Mesodermal cell (in vitro differentiated cells): ENCODE data around the gene IL24.
"Not testable (repeated sequence)": the region's sequence is repeated elsewhere in the genome, so short reads cannot be mapped to it uniquely, and the experiment has no call there.

Experiments
- H3K27ac ChIP-seq: 2 replicates; pipeline ENCODE4 v1.7.0; 2013; ENCODE audit warnings: mild to moderate bottlenecking, low read depth, low read length, moderate library complexity; ENCODE audit not compliant: severe bottlenecking
- H3K36me3 ChIP-seq: 2 replicates; pipeline ENCODE4 v1.7.1; 2013; ENCODE audit warnings: mild to moderate bottlenecking, low read length, moderate library complexity; ENCODE audit not compliant: control insufficient read depth, insufficient read depth
- H3K4me1 ChIP-seq: one replicate; pipeline ENCODE4 v1.7.1; 2013; ENCODE audit warnings: mild to moderate bottlenecking, low read length; ENCODE audit not compliant: insufficient read depth, control insufficient read depth, poor library complexity, severe bottlenecking
- H3K4me3 ChIP-seq: 2 replicates; pipeline ENCODE4 v1.7.0; 2013; ENCODE audit warnings: low read length, control low read depth, mild to moderate bottlenecking; ENCODE audit not compliant: insufficient read depth, poor library complexity, severe bottlenecking; ENCODE audit errors: extremely low read depth
- H3K9me3 ChIP-seq: 2 replicates; pipeline ENCODE4 v1.7.1; 2013; ENCODE audit warnings: mild to moderate bottlenecking, low read length, moderate library complexity; ENCODE audit not compliant: control insufficient read depth
- WGBS, 2 experiments: methylation state at CpG; one replicate each; pipeline ENCODE4 v1.1.5; 2013; ENCODE audit warnings: missing lambda C conversion rate in 2 of 2; ENCODE audit not compliant: insufficient coverage in 2 of 2; 5-methylcytosine and 5-hydroxymethylcytosine counted together

The IL24 gene

DNA sequence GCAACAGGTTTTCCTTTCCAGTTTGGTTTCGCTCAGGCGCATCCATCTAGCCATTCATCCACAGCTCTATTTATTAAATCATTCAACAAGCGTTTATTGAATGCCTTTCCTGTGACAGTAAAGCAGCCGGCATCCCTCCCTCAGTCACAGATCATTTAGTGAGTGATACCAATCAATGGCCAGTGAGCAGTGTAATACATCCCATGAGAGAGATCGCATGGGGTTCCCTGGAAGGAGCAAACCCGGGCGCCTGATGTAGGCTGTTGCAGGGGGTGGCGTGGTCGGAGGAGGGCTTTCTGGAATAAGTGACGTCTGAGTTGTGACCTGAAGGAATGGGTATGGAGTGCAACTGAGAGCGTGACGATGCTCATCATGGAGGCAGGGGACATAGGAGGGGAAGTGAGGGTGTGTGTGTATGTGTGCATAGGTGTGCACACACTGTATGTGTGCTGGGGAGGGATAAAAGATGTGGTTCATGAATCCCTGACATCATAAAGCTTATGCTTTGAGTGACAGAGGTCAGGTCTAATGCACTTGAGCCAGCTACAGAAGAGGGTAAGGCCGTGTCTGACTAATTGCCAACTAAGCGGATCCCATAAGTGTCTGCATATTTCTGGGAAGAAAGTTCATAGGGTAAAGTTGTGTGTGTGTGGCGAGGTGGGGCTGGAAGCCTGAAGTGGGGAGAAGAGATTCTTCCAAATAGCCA lies 17.9 kb downstream of the IL24 start:
- WGBS, 2 experiments = 86 to 92% methylated on average over 15 of the region's 15 CpGs

DNA sequence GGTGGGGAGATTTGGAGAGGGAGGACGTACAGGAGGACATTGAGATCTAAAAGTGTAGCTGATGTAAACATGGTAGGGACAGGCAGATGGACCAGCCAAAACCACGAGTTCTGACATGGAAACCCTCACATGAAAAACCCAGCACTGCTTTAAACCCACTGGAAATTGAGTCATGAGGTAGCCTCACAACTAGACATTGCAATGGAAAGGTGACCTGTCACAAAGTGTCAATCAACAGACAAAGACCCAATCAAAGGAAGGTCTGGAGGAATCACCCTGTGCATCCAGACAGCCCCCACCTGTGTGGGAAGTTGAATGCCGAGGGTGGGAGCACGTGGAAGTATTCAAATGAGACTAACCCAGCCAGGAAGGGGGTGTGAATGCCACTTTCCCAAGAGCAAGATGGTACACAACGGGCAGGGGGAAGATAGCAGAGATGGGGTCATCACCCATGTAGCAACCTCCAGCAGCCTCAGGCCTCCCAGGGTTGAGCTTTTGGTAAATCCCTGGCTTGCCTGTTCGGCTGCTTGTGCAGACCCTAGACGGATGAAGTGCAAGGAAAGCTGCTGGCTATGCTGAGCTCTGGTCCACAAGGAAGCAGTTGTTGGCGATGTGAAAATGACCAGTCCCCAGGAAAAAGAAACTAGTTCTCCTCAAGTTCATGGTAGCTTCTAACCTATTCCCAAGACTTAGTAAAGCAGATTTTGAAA lies 18.9 kb downstream of the IL24 start:
- WGBS, 2 experiments = 82 to 85% methylated on average over 7 to 8 of the region's 8 CpGs
- Histone ChIP-seq H3K27ac (no peak overlapping the region), H3K4me3 (no peak overlapping the region), H3K4me1 (no peaks in the 10 kb centered on the region), H3K36me3 (no peaks in the 10 kb centered on the region), H3K9me3 (no peaks in the 10 kb centered on the region)

More for the DNA sequence above, 17.9 kb downstream of the IL24 start:
- Histone ChIP-seq H3K9me3 (no peaks in the 10 kb centered on the region), H3K27ac (no peak overlapping the region), H3K4me3 (no peak overlapping the region), H3K4me1 (no peaks in the 10 kb centered on the region), H3K36me3 (no peaks in the 10 kb centered on the region)

DNA sequence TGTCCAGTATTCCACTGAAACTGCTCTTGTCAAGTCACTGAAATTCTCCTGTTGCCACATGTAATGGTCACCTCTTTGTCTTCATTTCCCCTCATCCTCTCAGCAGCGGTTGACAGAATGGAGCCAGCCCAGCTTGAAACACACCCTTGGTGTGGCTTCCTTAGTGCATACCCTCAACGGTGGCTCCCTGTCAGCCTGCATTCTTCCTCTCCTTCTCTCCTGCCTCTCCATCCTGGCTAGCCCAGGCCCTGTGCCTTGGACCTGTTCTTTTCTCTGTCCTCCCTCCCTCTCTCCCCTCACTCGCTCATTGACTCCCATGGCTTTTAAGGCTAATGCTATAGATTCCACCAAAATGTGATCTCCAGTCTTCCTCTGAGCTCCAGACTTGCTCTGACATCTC lies 20.8 kb downstream of the IL24 start:
- H3K4me1 ChIP-seq = no peaks in the 10 kb centered on the region

DNA sequence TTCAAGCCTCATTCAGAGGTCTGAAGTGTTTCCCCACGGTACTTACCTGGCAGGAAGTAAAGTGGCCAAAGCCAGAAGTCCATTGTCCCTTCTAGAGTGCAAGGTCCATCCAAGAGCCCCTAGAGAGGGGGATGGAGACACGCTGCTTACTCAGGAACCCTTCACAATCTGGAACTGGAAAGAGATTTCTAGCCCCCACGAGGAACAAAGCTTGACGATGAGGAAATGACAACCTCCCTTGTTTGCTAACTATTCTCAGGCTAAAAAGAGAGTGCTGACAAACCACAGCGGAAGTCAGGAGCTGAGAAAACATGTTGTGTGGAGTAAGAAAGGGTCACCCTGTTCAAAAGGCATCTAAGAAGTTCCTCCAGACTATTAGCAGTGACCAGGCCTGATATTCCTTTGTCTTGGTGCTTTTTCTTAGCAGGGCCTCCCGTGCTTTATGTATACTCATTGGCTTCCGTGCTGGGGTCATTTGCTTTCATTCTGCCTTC lies 24.6 kb downstream of the IL24 start, which contains the start of gene FCMR:
Gene FCMR (minus strand): TSS at position 170 of the 494 bp plus-strand sequence. CDS start 87 bp downstream, at position 83.
- no peaks in the 10 kb centered on the region for H3K4me1 ChIP-seq
- no peak within 1 kb of the TSS for H3K27ac ChIP-seq
- H3K36me3 ChIP-seq = no peaks in the 10 kb centered on the region
- 86% methylated on average over 6 to 7 of the region's 7 CpGs for WGBS, 2 experiments
- no peak within 1 kb of the TSS for H3K4me3 ChIP-seq
- H3K9me3 ChIP-seq = no peaks in the 10 kb centered on the region

More for the DNA sequence above, 20.8 kb downstream of the IL24 start:
- H3K27ac ChIP-seq = no peak overlapping the region
- H3K36me3 ChIP-seq = no peaks in the 10 kb centered on the region
- no peak overlapping the region for H3K4me3 ChIP-seq
- WGBS, 2 experiments = 81 to 86% methylated on average over 3 of the region's 3 CpGs
- H3K9me3 ChIP-seq = no peaks in the 10 kb centered on the region

DNA sequence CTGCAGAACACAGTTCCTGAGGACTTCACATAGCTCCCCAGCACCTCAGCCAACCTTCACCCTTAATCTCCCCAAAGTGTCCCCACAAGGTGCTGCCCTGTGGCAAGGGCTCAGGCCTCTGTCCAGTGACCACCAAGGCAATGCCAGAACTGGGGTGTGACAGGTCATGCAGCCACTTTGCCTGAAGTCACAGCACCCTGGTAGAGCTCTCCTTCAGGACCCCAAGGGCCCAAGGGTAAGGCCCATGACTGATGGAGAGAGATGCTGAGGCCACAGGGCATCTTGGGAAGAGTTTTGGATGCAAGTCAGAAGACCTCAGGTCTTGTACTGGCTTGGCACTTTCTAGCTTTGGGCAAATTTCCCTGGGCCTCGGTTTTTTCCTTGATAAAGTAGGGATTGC lies 25.3 kb downstream of the IL24 start:
- WGBS, 2 experiments = 93 to 100% methylated on average over 1 of the region's 1 CpG
- Histone ChIP-seq H3K4me3 (no peak overlapping the region), H3K36me3 (no peaks in the 10 kb centered on the region), H3K27ac (no peak overlapping the region), H3K4me1 (peaks cover 3% of the 10 kb centered on the region), H3K9me3 (no peaks in the 10 kb centered on the region)

DNA sequence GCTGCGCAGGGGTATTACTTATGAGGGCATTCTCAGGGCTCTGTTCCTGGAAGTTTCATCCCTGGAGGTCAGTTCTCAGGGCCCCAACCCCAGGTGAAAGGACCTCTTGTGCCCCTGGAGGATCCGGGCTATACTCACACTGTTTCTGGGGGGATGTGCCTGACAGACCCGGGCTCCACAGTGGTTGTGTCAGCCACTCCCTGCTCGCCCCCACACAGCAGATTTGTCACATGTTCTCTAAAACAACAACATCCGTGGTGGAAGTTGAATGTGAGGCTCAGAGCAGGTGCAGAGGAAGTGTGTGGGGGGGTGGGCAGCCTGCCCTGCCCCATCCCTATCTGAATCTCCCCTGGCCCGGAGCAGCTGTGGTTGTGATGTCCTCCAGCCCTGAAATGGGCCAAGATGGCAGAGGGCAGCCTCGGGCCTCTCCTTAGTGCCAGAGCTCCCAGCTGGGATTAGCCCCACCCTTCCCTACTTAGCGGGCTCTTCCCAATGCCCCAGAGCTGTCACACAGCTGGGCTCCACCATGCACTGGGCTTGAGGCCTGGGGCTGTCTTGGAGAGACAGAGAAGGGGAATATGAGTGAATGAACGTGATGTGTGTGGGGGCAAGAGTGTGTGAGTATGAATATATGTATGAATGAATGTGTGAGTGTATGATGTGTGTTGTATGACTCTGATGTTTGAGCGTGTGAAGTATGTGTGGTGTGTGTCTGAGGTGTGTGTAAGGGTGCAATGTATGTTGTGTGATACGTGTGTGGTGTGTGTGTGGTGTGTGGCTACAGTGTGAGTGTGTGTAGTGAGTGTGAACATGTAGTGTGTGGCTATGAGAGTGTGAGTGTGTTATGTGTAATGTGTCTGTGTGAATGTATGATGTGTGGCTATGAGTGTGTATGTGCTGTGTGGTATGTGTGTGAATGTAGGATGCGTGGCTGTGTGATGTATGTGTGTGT lies 26.0 kb downstream of the IL24 start:
- H3K27ac ChIP-seq = no peak overlapping the region

DNA sequence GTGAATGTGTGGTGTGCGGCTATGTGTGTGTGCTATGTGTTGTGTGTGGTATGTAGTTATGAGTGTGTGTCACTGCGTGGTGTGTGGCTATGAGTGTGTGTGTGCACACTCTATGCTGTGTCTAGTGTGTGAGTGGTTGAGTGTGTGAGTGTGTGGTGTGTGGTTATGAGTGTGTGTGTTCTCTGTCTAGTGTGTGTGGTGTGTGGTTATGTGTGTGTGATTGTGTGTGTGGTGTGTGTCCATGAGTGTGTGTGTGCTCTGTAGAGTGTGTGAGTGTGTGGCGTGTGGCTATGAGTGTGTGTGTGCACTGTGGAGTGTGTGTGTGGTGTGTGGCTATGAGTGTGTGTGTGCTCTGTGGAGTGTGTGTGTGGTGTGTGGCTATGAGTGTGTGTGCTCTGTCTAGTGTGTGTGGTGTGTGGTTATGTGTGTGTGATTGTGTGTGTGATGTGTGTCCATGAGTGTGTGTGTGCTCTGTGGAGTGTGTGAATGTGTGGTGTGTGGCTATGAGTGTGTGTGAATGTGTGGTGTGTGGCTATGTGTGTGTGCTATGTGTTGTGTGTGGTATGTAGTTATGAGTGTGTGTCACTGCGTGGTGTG lies 26.8 kb downstream of the IL24 start:
- not testable (repeated sequence) for H3K9me3 ChIP-seq, H3K36me3 ChIP-seq, H3K27ac ChIP-seq, H3K4me3 ChIP-seq, H3K4me1 ChIP-seq
- WGBS, 2 experiments = 82 to 91% methylated on average over 3 of the region's 4 CpGs

More for the DNA sequence above, 26.0 kb downstream of the IL24 start:
- 89 to 90% methylated on average over 7 to 11 of the region's 12 CpGs for WGBS, 2 experiments
- no peak overlapping the region for H3K4me3 ChIP-seq
- no peaks in the 10 kb centered on the region for H3K9me3 ChIP-seq
- peaks cover 3% of the 10 kb centered on the region for H3K4me1 ChIP-seq
- no peaks in the 10 kb centered on the region for H3K36me3 ChIP-seq

DNA sequence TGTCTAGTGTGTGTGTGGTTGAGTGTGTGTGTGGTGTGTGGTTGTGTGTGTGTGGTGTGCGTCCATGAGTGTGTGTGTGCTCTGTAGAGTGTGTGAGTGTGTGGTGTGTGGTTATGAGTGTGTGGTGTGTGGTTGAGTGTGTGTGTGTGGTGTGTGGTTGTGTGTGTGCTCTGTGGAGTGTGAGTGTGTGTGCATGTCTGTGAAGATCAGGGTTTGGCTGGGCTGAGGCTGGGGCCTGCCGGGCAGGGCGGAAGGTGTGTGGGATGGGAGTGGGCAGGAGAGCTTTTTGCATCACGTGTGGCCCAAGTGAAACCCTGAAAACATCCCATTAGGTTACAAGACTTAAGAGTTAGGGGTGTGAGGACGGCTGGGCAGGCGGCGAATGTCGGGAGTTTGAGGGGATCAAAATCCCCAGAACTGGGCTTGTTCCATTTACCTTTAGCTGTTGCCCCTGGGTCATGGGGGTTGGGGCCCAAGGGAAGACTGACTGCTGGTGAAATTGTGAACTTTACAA lies 27.4 kb downstream of the IL24 start:
- no peak overlapping the region for H3K4me3 ChIP-seq
- no peaks in the 10 kb centered on the region for H3K9me3 ChIP-seq
- WGBS, 2 experiments = 92% methylated on average over 4 to 6 of the region's 8 CpGs
- no peak overlapping the region for H3K27ac ChIP-seq
- peaks cover 3% of the 10 kb centered on the region for H3K4me1 ChIP-seq
- no peaks in the 10 kb centered on the region for H3K36me3 ChIP-seq

DNA sequence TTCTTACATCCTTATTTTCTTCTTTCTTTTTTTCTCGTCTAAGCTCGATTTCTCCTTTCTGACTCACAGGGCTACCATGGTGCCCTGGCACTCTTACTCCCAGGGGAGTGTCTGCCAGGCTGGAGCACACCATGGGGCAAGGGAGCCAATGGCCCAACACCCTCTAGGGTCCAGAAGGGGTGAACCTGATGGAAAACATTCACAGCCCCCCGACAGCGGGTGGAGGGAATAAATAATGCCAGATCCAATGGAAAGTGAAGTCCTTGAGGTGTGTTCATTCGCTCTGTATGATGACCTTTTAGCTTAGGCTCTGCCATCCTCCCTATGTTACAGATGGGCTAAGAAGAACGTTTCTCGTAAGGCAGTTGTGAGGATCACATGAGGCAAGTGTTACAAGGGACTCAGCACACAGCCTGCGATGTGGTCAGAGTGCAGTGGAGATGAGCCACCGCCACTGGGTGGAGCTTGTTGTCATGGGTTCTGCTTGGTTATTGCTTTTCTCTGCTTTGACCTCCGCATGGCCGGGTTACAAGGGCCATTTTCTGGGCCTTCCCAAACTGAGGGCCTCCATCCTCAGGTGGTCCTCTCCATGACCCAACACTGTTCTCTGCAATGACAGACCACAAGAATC lies 28.0 kb downstream of the IL24 start:
- WGBS, 2 experiments = 81 to 89% methylated on average over 10 of the region's 11 CpGs
- no peaks in the 10 kb centered on the region for H3K36me3 ChIP-seq
- no peak overlapping the region for H3K27ac ChIP-seq
- no peaks in the 10 kb centered on the region for H3K9me3 ChIP-seq
- no peak overlapping the region for H3K4me3 ChIP-seq
- peaks cover 3% of the 10 kb centered on the region for H3K4me1 ChIP-seq
